CD4-positive, alpha-beta T cell treated with Interleukin-4 for 1 hour (primary cell): Measurements from ENCODE around the gene CLEC18C.
"Not testable (repeated sequence)": the region's sequence is repeated elsewhere in the genome, so short reads cannot be mapped to it uniquely, and the experiment has no call there.

Experiments
- DNase-seq, 2 donors: peaks; one replicate each; pipeline ENCODE4 v3.0.0-alpha.2; 2020 to 2022

Gene CLEC18C

DNA sequence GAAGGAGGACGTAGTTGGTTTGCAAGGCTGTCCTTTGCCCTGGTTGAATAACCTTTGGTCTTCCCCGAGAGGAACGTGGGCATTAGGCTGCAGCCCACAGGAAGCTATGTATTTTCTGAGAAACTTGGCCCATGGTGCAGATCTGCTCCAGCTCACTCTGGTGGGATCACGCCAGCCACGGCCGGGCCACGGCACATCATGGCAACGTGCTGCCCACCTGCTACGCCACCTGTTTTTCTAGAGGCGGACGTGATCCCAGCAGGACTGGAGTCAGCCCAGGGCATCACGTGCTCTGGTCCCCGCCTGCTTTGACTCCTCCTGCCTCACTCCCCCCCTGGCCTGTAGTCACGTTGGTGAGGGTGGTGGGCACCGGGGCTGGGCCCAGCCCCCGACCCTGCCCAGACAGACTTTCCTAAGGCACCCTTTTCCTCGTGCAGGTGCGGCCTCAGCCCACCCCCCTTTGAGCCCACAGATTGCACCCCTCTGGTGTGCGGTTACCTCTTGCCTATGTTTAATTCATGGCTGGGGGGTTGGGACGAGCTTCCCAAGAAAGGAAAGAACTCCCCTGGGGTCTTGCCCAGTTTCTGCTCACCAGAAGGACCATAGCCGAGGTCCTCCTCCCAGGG is at the start of gene CLEC18C:
CLEC18C (plus strand) TSS at position 576 of the 626 bp plus-strand sequence. CDS start 492 bp downstream, outside the sequence.
- not testable (repeated sequence) for DNase-seq

DNA sequence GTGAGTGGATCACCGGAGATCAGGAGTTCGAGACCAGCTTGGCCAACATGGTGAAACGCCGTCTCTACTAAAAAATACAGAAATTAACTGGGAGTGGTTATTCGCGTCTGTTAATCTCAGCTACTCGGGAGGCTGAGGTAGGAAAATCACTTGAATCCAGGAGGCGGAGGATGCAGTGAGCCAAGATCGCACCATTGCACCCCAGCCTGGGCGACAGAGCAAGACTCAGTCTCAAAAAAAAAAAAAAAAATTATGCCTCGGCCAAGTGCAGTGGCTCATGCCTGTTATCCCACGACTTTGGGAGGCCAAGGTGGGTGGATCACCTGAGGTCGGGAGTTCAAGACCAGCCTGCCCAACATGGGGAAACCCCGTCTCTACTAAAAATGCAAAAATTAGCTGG is 49.8 kb upstream of the CLEC18C start:
- DNase-seq = not testable (repeated sequence)

DNA sequence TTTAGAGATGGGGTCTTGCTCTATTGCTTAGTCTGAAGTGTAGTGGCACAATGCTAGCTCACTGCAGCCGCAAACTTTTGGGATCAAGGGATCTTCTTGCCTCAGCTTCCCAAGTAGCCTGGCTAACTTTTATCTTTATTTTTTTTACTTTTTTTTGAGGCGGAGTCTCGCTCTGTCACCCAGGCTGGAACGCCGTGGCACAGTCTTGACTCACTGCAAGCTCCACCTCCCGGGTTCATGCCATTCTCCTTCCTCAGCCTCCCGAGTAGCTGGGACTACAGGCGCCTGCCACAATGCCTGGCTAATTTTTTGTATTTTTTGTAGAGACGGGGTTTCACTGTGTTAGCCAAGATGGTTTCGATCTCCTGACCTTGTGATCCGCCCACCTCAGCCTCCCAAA is 47.4 kb upstream of the CLEC18C start:
- DNase-seq = not testable (repeated sequence)

DNA sequence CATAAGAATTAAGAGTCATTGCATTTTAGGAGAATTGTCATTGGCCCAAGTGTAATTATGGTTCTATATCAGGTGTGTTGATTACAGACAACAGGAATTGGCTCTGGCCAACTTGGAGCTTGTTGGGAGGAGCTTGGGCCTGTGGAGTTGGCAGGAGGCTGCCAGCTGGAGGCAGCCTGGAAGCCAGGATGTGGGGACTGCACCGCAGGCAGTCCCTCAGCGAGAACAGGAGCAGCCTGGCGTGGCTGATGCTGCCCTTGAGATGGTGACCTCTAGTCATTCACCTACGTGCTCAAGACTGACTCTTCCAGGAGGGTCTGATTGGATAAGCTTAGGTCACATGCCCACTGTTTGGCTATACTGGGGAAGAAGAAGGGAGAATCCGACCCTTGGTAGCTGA is 45.9 kb upstream of the CLEC18C start:
- DNase-seq = not testable (repeated sequence)

DNA sequence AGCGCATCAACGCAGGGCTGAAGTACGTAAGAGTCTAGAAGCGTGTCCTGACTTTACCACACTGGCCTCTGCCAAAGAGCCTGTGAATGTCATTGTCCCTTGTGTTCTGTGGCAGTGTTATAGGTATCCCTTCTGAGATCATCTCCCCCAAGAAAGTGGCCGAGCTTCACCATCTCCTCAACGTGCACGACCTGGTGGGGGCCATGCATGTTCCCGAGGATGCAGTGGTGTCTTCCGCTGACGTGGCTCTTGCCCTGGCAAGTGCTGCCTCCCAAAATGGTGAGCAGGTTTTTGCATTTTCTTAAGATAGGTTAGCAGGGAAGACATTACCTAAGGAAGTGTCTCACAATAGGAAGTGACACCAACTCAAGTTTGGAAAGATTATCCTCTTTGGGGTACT is 44.7 kb upstream of the CLEC18C start:
- not testable (repeated sequence) for DNase-seq

DNA sequence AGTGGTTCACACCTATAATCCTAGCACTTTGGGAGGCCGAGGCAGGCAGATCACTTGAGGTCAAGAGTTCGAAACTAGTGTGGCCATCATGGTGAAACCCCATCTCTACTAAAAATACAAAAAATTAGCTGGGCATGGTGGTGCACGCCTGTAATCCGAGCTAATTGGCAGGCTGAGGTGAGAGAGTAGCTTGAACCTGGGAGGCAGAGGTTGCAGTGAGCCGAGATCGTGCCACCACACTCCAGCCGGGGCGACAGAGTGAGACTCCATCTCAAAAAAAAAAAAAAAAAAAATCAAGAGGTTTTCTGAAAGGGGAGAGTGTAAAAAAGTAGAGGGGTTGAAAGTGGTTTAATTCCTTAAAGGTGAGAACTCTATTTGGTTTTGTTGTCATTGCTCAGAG is 37.8 kb upstream of the CLEC18C start:
- not testable (repeated sequence) for DNase-seq

DNA sequence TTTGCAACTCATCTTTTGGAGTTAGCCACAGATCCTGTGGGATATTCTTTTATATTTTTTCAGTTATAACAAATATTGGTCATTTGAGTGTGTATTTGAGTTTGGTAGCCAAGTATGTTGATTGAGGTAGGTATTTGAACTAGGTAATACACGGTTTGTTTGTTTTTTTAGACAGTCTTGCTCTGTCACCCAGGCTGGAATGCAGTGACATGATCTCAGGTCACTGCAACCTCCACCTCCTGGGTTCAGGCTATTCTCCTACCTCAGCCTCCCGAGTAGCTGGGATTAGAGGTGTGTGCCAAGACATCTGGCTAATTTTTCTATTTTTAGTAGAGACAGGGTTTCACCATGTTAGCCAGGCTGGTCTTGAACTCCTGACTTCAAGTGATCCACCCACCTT is 37.0 kb upstream of the CLEC18C start:
- not testable (repeated sequence) for DNase-seq

DNA sequence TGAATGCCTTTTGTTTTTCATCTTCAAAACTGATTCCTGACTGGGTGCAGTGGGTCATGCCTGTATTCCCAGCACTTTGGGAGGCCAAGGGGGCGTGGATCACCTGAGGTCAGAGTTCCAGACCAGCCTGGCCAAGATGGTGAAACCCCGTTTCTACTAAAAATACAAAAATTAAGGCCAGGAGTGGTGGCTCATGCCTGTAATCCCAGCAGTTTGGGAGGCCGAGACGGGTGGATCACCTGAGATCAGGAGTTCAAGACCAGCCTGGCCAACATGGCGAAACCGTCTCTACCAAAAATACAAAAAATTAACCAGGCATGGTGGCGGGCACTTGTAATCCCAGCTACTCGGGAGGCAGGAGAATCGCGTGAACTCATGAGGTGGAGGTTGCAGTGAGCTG is 30.8 kb upstream of the CLEC18C start:
- not testable (repeated sequence) for DNase-seq

DNA sequence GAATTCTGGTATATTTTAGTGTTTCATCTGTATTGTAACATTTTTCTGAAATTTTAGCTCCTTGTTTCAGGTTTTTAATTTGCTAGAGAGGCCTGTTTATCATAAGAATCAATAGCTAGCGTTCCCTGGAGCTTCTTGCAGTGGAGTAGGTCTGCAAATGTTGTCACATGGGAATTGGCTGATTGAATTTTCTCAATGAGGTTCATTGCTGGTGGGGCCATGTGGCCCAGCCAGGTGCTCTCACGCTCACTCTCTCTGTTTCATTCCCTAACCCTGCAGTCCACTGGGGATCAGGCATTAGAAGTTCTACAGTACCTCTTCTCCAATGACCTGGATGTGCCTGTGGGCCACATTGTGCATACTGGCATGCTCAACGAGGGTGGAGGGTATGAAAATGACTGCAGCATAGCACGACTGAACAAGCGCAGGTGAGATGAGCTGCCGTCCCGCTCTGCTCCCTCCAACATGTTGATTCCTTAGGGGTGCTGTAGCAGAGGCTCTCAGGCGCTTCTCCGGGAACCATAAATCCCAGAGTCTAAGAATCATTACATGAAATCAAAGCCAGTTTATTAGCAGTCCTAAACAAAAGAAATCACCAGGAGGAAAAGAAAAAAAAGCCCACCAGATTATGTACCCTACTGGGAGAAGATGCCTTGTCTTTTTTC is 30.2 kb upstream of the CLEC18C start:
- DNase-seq = not testable (repeated sequence)

DNA sequence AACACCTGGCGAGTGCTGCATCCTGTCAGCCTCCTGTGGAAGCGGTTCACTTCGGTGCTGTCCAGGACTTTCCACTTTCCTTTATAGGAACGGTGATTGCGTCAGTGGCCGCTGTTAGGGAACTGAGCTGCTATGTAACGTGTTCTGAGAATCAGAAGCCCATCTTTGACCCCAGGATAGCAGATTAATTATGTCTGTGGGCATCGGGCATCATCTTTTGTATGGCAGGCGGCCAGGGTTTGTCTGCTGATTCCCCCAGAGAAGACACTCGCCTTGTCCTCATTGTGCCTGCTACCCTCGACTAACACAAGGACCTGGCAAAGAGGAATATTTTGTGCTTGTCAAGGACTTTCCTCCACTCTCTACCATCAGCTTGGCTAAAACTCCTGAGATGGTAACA is 25.7 kb upstream of the CLEC18C start:
- not testable (repeated sequence) for DNase-seq

DNA sequence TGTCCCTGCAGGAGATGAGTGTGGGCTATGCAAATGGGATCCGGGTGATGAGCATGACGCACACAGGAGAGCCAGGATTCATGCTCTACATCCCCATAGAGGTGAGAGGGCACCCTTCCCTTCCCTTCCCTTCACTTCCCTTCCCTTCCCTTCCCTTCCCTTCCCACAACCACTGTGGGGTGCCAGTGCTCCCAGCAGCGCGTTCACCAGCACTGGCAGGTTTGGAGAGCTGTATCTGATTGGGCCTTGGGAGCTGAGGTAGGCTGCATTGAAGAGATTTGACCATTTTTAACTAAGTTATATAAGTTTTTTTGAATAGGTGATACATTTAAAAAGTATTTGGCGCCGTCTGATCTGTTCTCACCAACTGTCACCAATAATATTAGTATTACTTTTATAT is 25.1 kb upstream of the CLEC18C start:
- not testable (repeated sequence) for DNase-seq

DNA sequence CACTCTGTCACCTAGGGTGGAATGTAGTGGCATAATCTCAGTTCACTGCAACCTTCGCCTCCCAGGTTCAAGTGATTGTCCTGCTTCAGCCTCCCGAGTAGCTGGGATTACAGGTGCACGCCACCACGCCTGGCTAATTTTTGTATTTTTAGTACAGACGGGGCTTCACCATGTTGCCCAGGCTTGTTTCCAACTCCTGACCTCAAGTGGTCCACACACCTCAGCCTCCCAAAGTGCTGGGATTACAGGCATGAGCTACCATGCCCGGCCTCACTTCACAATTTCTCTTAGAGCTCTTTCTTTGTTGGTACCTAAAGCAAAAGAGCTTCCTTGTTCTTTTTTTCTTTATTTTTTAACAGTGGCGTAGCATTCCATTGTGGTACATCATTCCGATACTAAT is 24.3 kb upstream of the CLEC18C start:
- DNase-seq = not testable (repeated sequence)

DNA sequence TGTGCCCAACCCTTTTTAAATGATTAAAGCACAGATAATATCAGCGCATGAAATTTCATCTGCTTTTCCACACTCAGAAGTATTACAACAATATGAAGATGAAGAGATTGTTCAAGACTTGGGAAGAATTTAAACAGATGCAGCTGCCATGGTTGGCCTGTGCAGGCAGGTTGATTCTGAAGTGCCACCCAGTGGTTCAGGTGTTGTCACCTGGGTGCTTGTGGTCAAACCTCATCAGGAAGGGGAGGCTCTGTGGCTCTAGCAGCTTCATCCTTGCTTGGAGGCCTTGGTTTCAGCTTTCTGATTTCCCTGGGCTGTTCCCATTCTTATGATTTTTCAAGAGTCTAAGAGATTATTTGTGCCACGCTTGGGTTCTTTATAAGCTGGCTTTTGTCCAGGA is 22.2 kb upstream of the CLEC18C start:
- no peak for DNase-seq

DNA sequence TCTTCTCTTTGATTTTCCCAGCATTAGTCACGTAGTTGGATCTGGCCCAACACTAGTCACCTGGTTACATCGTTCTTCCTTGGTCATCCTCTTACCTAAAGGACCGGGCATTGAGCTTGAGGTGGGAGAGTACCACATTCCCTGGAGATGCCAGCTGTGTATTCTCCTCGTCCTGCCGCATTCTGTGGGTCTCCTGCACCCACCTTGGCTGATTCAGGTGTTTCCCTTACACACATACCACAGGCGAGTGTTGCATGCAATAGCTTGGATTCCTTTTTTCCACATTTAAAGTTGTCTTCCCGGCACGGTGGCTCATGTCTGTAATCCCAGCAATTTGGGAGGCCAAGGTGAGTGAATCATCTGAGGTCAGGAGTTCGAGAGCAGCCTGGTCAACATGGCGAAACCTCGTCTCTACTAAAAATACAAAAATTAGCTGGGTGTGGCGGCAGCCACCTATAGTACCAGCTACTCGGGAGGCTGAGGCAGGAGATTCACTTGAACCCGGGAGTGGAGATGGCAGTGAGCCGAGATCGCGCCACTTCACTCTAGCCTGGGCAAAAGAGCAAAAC is 21.6 kb upstream of the CLEC18C start:
- DNase-seq = no peak

DNA sequence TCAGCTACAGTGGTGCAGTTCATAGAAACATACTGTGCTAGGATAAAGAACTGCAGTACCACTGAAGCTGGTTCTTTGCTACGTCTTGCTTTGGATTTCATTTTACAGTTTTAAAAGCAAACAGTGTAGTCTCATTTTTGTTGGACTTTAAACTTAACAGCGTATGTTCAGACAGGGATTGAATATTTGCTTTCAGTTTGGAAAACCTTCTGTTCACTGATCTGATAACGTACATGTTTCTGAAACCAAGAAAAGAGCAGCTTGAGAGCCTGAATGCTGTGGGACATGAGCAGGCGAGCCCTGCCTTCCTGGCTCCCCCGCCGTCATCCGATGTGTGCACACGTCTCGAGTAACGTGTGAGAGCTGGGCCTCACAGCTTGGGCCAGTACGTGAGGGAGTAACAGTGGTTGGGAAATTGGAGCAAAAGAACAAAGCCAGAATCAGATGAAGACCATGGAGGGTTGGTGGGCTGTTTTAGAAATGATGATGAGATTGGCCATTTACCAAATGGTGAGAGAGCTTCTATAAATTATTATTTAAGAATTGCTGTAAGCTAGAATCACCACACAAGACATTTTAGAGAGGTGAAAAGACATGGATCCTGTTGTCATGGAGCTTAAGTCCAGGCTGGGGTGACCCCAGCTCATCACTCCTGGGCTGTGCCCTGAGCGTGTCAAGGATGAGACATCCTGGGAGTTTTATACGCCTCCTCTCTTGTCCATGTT is 20.8 kb upstream of the CLEC18C start:
- no peak for DNase-seq

DNA sequence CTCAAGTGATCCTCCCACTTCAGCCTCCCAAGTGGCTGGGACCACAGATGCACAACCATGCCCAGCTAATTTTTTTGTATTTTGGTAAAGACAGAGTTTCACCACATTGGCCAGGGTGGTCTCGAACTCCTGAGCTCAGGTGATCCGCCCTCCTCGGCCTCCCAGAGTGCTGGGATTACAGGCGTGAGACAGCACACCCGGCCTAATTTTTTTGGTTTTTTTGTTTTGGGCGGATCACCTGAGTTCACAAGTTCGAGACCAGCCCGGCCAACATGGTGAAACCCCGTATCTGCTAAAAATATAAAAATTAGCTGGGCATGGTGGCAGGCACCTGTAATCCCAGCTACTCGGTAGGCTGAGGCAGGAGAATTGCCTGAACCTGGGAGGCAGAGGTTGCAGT is 18.9 kb upstream of the CLEC18C start:
- DNase-seq = not testable (repeated sequence)

DNA sequence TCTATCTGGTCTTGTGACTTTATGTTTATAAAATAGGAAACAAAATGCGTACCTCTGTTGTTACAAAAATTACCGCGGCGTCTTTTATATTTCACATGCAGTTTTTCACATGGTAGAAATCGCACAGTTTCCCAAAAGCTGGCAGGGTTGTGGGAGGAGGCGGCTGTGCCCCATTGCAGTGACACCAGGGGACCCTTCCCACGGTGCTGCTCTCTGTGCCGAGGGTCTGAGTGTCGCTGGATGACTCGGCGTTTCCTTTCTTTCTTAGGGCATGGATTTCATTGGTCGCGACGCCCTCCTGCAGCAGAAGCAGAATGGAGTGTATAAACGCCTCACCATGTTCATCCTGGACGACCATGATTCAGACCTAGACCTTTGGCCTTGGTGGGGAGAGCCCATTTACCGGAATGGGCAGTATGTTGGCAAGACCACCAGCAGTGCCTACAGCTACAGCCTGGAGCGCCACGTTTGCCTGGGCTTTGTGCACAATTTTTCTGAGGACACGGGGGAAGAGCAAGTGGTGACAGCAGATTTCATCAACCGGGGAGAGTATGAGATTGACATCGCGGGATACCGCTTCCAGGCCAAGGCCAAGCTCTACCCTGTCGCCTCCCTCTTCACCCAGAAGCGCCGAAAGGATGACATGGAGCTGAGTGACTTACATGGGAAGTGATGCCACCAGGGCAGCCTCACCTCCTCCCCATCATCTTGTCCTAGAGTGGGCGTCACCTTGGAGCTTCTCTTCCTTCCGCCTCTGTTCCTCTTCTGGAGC is 17.2 kb upstream of the CLEC18C start:
- no peak for DNase-seq

DNA sequence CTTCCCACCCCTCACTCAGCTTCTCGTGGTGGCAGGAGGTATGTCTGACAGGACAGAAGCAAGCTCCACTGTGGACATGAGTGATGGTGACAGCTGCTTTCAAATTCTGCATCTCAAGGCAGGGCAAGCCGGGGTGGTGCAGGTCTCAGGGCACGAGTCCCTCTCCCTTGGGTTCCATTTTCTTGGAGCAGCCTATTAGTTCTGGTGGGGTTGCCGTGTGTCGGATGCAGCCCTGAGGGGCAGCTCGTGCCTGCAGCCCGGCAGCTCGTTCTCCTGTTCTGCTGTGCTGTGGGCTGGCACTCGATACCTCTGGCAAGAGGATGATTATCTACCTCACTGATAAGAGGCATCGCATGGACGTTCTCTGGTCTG is 16.5 kb upstream of the CLEC18C start:
- no peak for DNase-seq

DNA sequence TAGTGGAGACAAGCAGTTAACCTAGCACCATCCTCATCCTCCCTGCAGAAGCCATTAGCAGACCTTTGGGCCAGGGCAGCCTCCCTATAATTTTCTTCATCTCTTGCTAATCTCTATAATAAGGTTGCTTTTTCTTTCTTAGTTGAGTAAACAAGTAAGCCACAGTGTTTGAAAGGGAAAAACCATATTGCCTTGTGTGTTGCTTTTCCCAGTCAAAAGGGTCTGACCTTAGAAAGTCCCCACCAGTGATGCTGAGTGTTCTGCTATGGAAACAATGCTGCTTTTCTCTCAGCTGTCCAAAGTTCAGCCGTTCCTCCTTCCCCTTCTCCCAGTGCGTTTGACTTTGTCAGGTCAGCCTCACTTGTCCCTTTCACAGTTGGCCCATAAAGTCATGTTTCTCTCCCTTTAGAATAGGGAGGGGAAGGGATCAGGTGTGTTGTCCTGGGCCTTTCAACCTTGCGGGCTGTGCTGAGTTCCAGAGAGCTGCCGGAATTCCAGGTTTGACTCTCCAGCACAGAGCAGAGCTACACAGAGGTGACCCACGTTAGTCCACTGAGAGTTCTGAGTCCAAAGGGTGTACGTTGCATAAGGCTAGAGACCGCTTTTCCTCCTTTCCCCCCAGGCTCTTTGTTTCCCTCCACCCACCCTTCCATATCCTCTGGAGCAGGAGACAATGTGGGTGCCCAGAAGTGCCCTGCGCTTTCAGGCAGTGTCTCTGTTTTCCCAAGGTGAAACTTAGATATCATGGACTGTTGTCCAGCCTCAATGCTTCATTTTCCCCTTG is 15.9 kb upstream of the CLEC18C start:
- DNase-seq = no peak

DNA sequence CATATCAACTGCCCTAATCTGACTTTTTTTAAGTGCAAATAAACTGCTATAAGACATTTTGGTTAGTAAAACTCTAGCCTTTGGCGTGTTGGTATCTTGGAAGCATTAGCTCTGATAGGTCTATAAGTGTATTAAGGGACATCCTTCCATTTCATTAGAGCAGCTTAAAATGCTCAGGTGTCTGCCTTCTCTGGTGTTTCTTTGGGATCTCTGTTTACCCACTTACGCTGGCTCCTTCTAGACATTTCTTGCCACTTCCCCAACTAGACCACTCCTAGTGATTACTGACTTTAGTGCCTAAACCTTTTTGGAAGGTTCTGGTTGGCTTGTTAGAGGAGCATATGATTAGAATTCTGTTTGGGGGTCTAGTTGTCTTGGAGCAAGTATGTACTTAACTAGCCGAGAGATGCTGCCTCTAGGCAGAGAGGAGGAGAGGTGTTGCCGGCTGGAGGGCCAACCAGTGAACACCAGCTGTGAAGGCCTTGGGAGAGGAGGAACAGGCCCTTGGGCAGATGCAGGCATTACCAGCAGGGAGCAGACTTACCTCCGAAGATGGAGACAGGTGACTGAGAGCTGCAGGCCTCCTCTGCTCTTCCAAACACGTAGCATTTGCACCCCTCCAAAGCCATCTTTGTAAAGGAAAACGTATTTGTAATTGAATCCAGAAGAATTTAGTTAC is 15.2 kb upstream of the CLEC18C start:
- no peak for DNase-seq
